ENCODE results near the gene SPSB4.
A peak's percentile ranks its signal among the peaks of the same experiment; 100 is the strongest.

Gene SPSB4

DNA sequence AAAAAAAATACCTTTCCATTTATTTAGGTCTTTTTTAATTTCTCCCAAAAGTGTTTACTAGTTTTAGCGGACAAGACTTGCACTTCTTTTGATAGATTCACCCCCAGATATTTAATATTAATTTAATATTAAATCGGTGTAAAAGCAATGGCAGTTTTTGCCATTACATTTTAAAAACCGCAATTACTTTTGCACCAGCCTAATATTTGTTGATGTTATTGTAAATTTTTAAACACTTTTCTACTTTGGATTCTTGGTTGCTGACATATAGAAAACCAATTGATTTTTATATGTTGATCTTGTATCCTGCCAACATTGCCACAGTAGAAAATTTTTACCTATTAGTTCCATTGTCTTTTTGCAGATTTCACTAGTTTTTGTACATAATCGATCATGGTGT, 116.5 kb downstream of the SPSB4 start:
- no peak for DNase-seq

GRCh38 chr3:141170678-141171295, 119.6 kb downstream of the SPSB4 start:
- no peak for DNase-seq

GRCh38 chr3:141174674-141175073, 123.5 kb downstream of the SPSB4 start:
- DNase-seq = no peak

- DNase-seq = no peak
These were observed 125.6 kb downstream of the SPSB4 start for GRCh38 chr3:141176775-141177174.

DNA sequence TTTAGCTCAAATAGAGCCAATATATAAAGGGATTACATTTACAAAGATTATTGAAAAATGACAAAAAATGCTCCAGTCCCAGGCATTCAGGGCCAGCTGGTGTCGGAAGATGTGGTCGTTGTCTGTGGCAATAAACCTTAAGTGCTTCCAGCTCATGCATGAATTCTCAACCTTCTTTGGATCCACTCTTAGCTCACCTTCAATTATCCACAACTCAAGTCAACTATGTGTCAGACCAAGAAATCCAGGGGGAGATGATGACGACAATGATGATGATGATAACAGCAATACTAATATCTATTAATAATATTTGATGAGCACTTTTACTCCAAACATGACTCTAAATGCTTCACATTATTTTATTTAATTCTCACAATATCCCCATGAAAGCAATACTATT, 126.9 kb downstream of the SPSB4 start:
- DNase-seq = no peak

- DNase-seq = no peak
These were observed 127.4 kb downstream of the SPSB4 start for GRCh38 chr3:141178551-141178950.

DNA sequence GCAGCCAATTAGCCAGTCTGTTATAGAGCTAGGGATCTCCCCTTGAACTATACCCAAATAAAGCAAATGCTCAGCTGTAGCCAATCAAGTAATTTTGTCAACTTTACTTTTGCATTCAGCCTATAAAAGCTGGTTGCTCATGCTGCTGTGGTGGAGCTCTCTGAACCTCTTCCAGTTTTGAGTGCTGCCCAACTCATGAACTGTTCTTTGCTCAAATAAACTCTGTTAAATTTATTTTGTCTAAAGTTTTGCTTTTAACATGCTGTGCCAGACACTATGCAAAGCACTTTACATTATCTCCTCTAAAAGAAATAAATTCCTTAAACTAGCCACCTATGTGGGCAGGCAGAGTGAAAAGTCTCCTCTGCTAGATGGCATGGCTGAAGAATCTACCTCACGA, 128.8 kb downstream of the SPSB4 start:
- no peak for DNase-seq

DNA sequence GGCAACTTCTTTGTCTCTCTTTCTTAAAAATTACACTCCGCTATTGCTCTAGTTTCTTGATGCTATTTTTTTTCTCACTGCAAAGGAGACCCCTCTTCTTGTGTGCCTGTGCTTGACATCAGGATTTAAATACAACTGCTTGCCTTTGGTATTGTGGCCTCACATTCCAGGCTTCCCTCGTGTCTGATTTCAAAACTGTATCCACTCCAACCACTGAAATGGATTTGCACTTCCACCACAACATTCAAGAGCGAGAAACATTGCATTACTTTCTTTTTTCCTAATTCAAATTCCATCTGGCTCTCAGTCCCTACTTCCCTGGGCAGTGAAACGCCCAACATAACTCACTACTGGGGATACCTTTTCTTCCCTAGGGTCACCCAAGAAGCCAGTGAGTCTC, 130.0 kb downstream of the SPSB4 start:
- no peak for DNase-seq

GRCh38 chr3:141181819-141182218, 130.7 kb downstream of the SPSB4 start:
- no peak for DNase-seq

- no peak for DNase-seq
These were observed 132.5 kb downstream of the SPSB4 start for GRCh38 chr3:141183606-141184005.

GRCh38 chr3:141184430-141184829, 133.3 kb downstream of the SPSB4 start:
- DNase-seq = no peak

GRCh38 chr3:141191097-141191749, 140.1 kb downstream of the SPSB4 start:
- DNase-seq = no peak

DNA sequence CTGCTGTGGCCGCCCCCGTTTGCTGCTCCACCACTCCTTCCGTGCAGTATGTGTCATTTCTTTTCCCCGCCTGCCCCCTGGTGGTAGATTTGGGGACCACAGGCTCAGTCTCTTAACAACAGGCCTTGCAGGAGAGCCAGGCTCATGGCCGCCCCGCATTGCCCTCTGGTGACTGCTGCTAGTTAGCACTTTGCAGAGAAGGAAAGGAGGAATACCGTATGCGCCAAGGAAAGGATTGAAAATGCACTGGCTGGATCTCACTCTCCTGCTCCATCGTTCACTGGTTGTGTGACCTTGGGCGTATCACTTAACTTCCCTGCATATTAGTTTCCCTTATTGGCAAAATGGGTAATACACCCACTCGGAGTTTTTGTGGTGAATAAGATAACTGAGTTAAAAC, 141.2 kb downstream of the SPSB4 start:
- DNase-seq = peak; percentile 98

DNA sequence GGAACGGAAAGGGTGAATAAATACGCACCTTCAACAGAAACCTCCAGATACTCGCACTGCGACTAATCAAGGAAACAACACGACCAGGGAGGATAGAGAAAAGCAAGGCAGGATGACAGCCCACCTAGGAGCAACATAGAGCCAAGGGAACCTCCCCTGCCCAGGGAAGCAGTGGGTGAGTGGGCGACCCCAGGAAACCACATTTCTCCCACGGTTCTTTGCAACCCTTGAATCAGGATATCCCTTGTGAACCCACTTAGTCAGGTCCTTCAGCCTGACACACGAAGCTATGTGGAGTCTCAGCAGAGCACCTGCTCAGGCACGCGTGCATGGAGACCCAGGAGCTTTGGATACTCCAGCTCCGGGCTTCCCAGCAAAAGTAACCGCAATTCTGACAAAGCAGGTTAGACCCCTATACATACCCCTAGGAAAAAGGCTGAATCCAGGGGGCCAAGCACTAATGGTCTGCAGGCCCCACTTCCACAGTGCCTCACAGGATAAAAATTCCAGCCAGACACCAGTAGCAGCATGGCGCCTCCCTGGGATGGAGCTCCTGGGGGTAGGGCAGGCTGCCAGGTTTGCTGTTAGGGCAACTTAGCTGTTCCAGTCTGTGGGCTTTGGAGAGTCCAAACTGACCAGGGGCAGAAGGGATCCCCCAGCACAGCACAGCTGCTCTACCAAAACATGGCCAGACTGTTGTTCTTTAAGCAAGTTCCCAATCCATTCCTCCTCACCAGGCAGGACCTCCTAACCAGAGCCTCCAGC, 142.1 kb downstream of the SPSB4 start:
- no peak for DNase-seq

Data from NCI-H146 (cell line).